ENCODE measurements around the gene C1QTNF2. TPM values are rescaled to one million over a fixed set of nuclear protein-coding genes. Genes with fewer than 3 reads are reported as not detected.

The C1QTNF2 gene
- total RNA-seq, 3 donors from 2014 or later, result 0.43 to 1.5 (median 0.89) TPM

- DNase-seq, result peak in 1 of 3 donors; percentile 69
- intact Hi-C loops (cut with DNase I, micrococcal nuclease), result no loop called here
- ATAC-seq, result peak; percentile 90
- H3K4me3 ChIP-seq, result no peak overlapping the region
- H3K36me3 ChIP-seq (ENCODE audit: low read depth), result no peaks in the 10 kb centered on the region
- TF ChIP-seq CTCF (IDR thresholded peaks at IDR 0.05), result no peak
- no peaks in the 10 kb centered on the region for H3K9me3 ChIP-seq
- H3K4me1 ChIP-seq (ENCODE audit: low read depth), result peaks cover 5% of the 10 kb centered on the region
These were observed 54.5 kb downstream of the C1QTNF2 start for GRCh38 chr5:160315968-160316367.

- Histone ChIP-seq H3K36me3 (ENCODE audit: low read depth) (no peaks in the 10 kb centered on the region), H3K9me3 (no peaks in the 10 kb centered on the region), H3K4me3 (no peak overlapping the region), H3K4me1 (ENCODE audit: low read depth) (peaks cover 5% of the 10 kb centered on the region)
- TF ChIP-seq CTCF (IDR thresholded peaks at IDR 0.05), result no peak
- ATAC-seq (no peak), DNase-seq (no peak)
- intact Hi-C loops (cut with DNase I, micrococcal nuclease), result no loop called here
These were observed 57.3 kb downstream of the C1QTNF2 start for GRCh38 chr5:160312960-160313727.

- H3K36me3 ChIP-seq (ENCODE audit: low read depth), result no peaks in the 10 kb centered on the region
- peak; percentile 66 for ATAC-seq
- no peak for TF ChIP-seq CTCF (IDR thresholded peaks at IDR 0.05)
- peak; percentile 46 to 76 (median 70) for DNase-seq
- intact Hi-C loops (cut with DNase I, micrococcal nuclease), result no loop called here
- H3K4me1 ChIP-seq (ENCODE audit: low read depth), result peaks cover 5% of the 10 kb centered on the region
- H3K4me3 ChIP-seq, result peak within 1 kb of the TSS; percentile 44
- no peaks in the 10 kb centered on the region for H3K9me3 ChIP-seq
These were observed 58.1 kb downstream of the C1QTNF2 start, which contains the start of gene CCNJL for GRCh38 chr5:160312134-160312959. CCNJL (minus strand) TSS chr5:160312564; CDS start chr5:160311923, 641 bp downstream.

- intact Hi-C loops (cut with DNase I, micrococcal nuclease), result no loop called here
- no peak for TF ChIP-seq CTCF (IDR thresholded peaks at IDR 0.05)
- no peaks in the 10 kb centered on the region for H3K36me3 ChIP-seq (ENCODE audit: low read depth)
- ATAC-seq (peak; percentile 62), DNase-seq (peak; percentile 41 to 61 (median 56))
- H3K9me3 ChIP-seq, result no peaks in the 10 kb centered on the region
- H3K4me1 ChIP-seq (ENCODE audit: low read depth), result peaks cover 8% of the 10 kb centered on the region
- H3K4me3 ChIP-seq, result peak overlapping the region; percentile 44
These were observed 58.8 kb downstream of the C1QTNF2 start for GRCh38 chr5:160311491-160312133.

- no peak for TF ChIP-seq CTCF (IDR thresholded peaks at IDR 0.05)
These were observed 59.7 kb downstream of the C1QTNF2 start for GRCh38 chr5:160310552-160311295.

More at GRCh38 chr5:160310552-160311295, 59.7 kb downstream of the C1QTNF2 start:
- no peaks in the 10 kb centered on the region for H3K9me3 ChIP-seq
- H3K36me3 ChIP-seq (ENCODE audit: low read depth), result no peaks in the 10 kb centered on the region
- intact Hi-C loops (cut with DNase I, micrococcal nuclease), result no loop called here
- H3K4me1 ChIP-seq (ENCODE audit: low read depth), result peaks cover 8% of the 10 kb centered on the region
- no peak for ATAC-seq
- H3K4me3 ChIP-seq, result no peak overlapping the region
- no peak for DNase-seq
